Measurements from ENCODE around the gene ATP1A1. TPM values are rescaled to one million over a fixed set of nuclear protein-coding genes. Genes with fewer than 3 reads are reported as not detected.

Gene ATP1A1
- total and polyA plus RNA-seq, 2 donors (not counting 1 experiment from before 2014, with no cell fraction given): 58.9 to 107 TPM

DNA sequence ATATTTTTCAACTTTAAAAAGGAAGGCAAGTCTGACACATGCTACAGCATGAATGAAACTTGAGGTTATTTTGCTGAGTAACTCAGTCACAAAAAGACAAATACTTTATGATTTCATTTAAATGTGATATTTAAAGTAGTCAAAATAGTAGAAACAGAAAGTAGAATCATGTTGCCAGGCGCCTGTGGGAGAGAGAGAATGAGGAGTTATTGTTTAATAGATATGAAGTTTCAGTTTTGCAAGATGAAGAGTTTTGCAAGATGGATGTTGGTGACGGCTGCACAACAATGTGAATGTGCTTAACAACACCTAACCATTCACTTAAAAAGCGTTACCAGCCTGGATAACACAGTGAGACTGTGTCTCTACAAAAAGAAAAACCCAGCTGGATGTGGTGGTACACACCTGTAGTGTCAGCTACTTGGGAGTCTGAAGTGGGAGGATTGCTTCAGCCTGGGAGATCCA, 20.7 kb upstream of the ATP1A1 start:
- peaks cover 0 to 4% (median 0%) of the 10 kb centered on the region in 4 experiments for H3K27me3 ChIP-seq (replicated peaks in 1 of 4; ENCODE audit: control extremely low read depth in 1 of 4, control insufficient read depth in 3 of 4, insufficient read depth in 4 of 4, low read length in 3 of 4)
- no peak overlapping the region for H2AFZ ChIP-seq (ENCODE audit: insufficient read depth, low read depth, low read length, poor library complexity, severe bottlenecking)
- H3K4me3 Mint-ChIP-seq: no peak overlapping the region
- H3K9me3 ChIP-seq (ENCODE audit: control extremely low read depth in 1 of 3, control insufficient read depth in 2 of 3, insufficient read depth in 1 of 3, low read length in 2 of 3): no peaks in the 10 kb centered on the region
- H3K27ac ChIP-seq (ENCODE audit: low read length in 2 of 2): no peak overlapping the region
- no peak overlapping the region for H3K27ac Mint-ChIP-seq
- H3K27me3 Mint-ChIP-seq: peaks cover 9% of the 10 kb centered on the region
- peaks cover 2% of the 10 kb centered on the region for H3K4me1 Mint-ChIP-seq
- H3K4me2 ChIP-seq (replicated peaks; ENCODE audit: low read depth, low read length, poor library complexity, severe bottlenecking): no peak overlapping the region
- intact Hi-C loops (cut with micrococcal nuclease): no loop called here
- H3K36me3 ChIP-seq (replicated peaks in 1 of 2; ENCODE audit: control extremely low read depth in 1 of 2, control insufficient read depth in 1 of 2, extremely low read depth in 1 of 2, insufficient read depth in 2 of 2, low read length in 1 of 2): no peaks in the 10 kb centered on the region
- H3K79me2 ChIP-seq (ENCODE audit: control insufficient read depth, insufficient read depth, low read length): no peaks in the 10 kb centered on the region
- no peak overlapping the region for H3K9ac ChIP-seq (ENCODE audit: low read length)
- H4K20me1 ChIP-seq (ENCODE audit: control insufficient read depth, insufficient read depth, low read length, poor library complexity, severe bottlenecking): no peaks in the 10 kb centered on the region
- TF ChIP-seq, protein P1, sequence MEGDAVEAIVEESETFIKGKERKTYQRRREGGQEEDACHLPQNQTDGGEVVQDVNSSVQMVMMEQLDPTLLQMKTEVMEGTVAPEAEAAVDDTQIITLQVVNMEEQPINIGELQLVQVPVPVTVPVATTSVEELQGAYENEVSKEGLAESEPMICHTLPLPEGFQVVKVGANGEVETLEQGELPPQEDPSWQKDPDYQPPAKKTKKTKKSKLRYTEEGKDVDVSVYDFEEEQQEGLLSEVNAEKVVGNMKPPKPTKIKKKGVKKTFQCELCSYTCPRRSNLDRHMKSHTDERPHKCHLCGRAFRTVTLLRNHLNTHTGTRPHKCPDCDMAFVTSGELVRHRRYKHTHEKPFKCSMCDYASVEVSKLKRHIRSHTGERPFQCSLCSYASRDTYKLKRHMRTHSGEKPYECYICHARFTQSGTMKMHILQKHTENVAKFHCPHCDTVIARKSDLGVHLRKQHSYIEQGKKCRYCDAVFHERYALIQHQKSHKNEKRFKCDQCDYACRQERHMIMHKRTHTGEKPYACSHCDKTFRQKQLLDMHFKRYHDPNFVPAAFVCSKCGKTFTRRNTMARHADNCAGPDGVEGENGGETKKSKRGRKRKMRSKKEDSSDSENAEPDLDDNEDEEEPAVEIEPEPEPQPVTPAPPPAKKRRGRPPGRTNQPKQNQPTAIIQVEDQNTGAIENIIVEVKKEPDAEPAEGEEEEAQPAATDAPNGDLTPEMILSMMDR (IDR thresholded peaks at IDR 0.05): no peak
- TF ChIP-seq EZH2 (IDR thresholded peaks at IDR 0.05; ENCODE audit: borderline replicate concordance, insufficient read depth, low read depth, low read length, poor library complexity, severe bottlenecking): no peak
- ATAC-seq (ENCODE audit: low read depth) (no peak), DNase-seq (no peak)
- POLR2A ChIA-PET: no interaction called here
- CTCF ChIA-PET: no interaction called here
- H3K4me1 ChIP-seq (ENCODE audit: control insufficient read depth in 2 of 2, insufficient read depth in 2 of 2, low read length in 2 of 2): no peaks in the 10 kb centered on the region
- no peak overlapping the region for H3K4me3 ChIP-seq (ENCODE audit: control extremely low read depth in 1 of 5, extremely low read depth in 1 of 5, insufficient read depth in 1 of 5, low read depth in 2 of 5, low read length in 4 of 5)
- WGBS (ENCODE audit: insufficient coverage): no CpG with 5 or more reads among the region's 3 CpGs
- no peaks in the 10 kb centered on the region for H3K9me3 Mint-ChIP-seq (ENCODE audit: insufficient read depth)

DNA sequence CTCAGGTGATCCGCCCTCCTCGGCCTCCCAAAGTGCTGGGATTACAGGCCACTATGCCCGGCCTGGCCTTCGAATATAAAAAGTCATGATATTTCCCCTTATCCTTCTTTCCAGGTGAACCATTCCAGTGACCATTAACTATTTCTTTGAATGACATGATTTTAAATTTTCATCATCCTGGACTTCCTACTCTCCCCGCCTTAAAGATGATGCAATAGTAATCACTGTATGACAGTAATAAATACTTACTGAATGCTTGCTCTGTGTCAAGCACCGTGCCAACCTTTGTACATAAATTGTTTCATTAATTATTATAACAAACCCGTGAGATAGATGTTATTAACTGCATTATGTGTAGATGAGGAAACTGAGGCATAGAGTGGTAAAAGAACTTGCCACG, 19.9 kb upstream of the ATP1A1 start:
- no peak for ATAC-seq (ENCODE audit: low read depth)
- no peak for DNase-seq
- H3K36me3 ChIP-seq (replicated peaks in 1 of 2; ENCODE audit: control extremely low read depth in 1 of 2, control insufficient read depth in 1 of 2, extremely low read depth in 1 of 2, insufficient read depth in 2 of 2, low read length in 1 of 2): no peaks in the 10 kb centered on the region
- peaks cover 14% of the 10 kb centered on the region for H3K27me3 Mint-ChIP-seq
- peaks cover 0 to 4% (median 0%) of the 10 kb centered on the region in 4 experiments for H3K27me3 ChIP-seq (replicated peaks in 1 of 4; ENCODE audit: control extremely low read depth in 1 of 4, control insufficient read depth in 3 of 4, insufficient read depth in 4 of 4, low read length in 3 of 4)
- H3K79me2 ChIP-seq (ENCODE audit: control insufficient read depth, insufficient read depth, low read length): no peaks in the 10 kb centered on the region
- H3K4me1 Mint-ChIP-seq: peaks cover 2% of the 10 kb centered on the region
- no peak overlapping the region for H2AFZ ChIP-seq (ENCODE audit: insufficient read depth, low read depth, low read length, poor library complexity, severe bottlenecking)
- H3K27ac ChIP-seq (ENCODE audit: low read length in 2 of 2): no peak overlapping the region
- H3K4me2 ChIP-seq (replicated peaks; ENCODE audit: low read depth, low read length, poor library complexity, severe bottlenecking): no peak overlapping the region
- H4K20me1 ChIP-seq (ENCODE audit: control insufficient read depth, insufficient read depth, low read length, poor library complexity, severe bottlenecking): no peaks in the 10 kb centered on the region
- H3K4me1 ChIP-seq (ENCODE audit: control insufficient read depth in 2 of 2, insufficient read depth in 2 of 2, low read length in 2 of 2): no peaks in the 10 kb centered on the region
- no peak for TF ChIP-seq EZH2 (IDR thresholded peaks at IDR 0.05; ENCODE audit: borderline replicate concordance, insufficient read depth, low read depth, low read length, poor library complexity, severe bottlenecking)
- TF ChIP-seq, protein P1 (IDR thresholded peaks at IDR 0.05): no peak
- H3K4me3 Mint-ChIP-seq: no peak overlapping the region
- CTCF ChIA-PET: interaction anchor here (0.7 kb wide), 1 partner anchor 132 kb away, joined by 3 read pairs; no protein-coding TSS in a partner anchor
- H3K9ac ChIP-seq (ENCODE audit: low read length): no peak overlapping the region
- H3K4me3 ChIP-seq (ENCODE audit: control extremely low read depth in 1 of 5, extremely low read depth in 1 of 5, insufficient read depth in 1 of 5, low read depth in 2 of 5, low read length in 4 of 5): no peak overlapping the region
- H3K9me3 Mint-ChIP-seq (ENCODE audit: insufficient read depth): no peaks in the 10 kb centered on the region
- H3K27ac Mint-ChIP-seq: no peak overlapping the region
- no peaks in the 10 kb centered on the region for H3K9me3 ChIP-seq (ENCODE audit: control extremely low read depth in 1 of 3, control insufficient read depth in 2 of 3, insufficient read depth in 1 of 3, low read length in 2 of 3)
- intact Hi-C loops (cut with micrococcal nuclease): no loop called here
- POLR2A ChIA-PET: no interaction called here
- 100% methylated on average over 2 of the region's 8 CpGs for WGBS (ENCODE audit: insufficient coverage)
